HFF-Myc (cell line): Measurements from ENCODE around the gene LRRC47.
A peak's percentile ranks its signal among the peaks of the same experiment; 100 is the strongest.

Experiments
- DNase-seq: peaks from one replicate; pipeline ENCODE4 v3.0.0-alpha.2; 2011; ENCODE audit warnings: low read depth; ENCODE audit errors: extremely low read depth
- H3K4me3 ChIP-seq: replicated peaks from 2 replicates; pipeline ENCODE4 v1.5.1; 2011; ENCODE audit warnings: low read depth, mild to moderate bottlenecking, control low read depth, low read length
- TF ChIP-seq, protein P1 (sequence below): IDR thresholded peaks from 2 replicates; pipeline ENCODE4 v1.5.1; 2012; ENCODE audit warnings: mild to moderate bottlenecking, low read depth, low read length, control low read depth; ENCODE audit errors: missing control alignments

Gene LRRC47

DNA sequence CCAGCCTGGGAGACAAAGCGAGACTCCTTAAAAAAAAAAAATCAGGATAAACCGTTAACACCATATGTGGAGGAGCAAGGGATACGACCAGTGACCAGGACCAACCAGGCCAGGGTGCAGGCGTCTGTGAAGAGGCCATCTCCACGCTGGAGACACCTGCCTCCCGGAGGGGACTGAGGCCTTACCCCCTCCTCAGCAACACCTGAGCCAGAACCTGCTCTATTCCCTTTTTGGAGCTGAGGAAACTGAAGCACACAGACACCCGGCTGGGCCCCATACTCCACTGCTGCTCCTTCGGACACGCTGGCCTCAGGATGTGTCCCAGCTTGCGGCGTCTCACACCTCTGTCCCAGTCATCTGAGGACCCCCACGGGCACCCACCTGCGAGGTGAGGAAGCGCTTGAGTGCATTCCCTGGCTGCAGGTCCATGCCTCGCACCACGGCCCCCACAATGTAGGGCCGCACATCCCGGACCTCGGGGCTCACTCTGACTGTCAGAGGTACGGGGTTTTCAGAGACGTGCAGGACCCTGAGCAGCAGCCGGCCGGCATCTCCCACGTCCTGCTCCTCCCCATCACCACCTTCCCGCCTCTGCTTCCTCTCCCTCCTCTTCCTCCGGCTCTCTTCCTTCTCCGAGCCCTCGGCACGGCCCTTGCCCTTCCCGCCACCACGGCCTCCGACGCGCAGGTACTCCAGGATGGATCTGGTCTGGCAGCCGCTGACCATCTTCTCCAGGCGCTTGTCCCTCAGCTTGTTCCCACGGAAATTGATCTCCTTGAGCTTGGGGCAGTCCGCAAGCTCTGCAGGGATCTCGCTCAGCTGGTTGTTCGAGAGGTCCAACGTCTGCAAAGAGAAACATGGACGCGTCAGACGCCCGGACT, 9.6 kb downstream of the LRRC47 start:
- no peak for DNase-seq
- TF ChIP-seq, protein P1, sequence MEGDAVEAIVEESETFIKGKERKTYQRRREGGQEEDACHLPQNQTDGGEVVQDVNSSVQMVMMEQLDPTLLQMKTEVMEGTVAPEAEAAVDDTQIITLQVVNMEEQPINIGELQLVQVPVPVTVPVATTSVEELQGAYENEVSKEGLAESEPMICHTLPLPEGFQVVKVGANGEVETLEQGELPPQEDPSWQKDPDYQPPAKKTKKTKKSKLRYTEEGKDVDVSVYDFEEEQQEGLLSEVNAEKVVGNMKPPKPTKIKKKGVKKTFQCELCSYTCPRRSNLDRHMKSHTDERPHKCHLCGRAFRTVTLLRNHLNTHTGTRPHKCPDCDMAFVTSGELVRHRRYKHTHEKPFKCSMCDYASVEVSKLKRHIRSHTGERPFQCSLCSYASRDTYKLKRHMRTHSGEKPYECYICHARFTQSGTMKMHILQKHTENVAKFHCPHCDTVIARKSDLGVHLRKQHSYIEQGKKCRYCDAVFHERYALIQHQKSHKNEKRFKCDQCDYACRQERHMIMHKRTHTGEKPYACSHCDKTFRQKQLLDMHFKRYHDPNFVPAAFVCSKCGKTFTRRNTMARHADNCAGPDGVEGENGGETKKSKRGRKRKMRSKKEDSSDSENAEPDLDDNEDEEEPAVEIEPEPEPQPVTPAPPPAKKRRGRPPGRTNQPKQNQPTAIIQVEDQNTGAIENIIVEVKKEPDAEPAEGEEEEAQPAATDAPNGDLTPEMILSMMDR = no peak
- H3K4me3 ChIP-seq = no peak overlapping the region

DNA sequence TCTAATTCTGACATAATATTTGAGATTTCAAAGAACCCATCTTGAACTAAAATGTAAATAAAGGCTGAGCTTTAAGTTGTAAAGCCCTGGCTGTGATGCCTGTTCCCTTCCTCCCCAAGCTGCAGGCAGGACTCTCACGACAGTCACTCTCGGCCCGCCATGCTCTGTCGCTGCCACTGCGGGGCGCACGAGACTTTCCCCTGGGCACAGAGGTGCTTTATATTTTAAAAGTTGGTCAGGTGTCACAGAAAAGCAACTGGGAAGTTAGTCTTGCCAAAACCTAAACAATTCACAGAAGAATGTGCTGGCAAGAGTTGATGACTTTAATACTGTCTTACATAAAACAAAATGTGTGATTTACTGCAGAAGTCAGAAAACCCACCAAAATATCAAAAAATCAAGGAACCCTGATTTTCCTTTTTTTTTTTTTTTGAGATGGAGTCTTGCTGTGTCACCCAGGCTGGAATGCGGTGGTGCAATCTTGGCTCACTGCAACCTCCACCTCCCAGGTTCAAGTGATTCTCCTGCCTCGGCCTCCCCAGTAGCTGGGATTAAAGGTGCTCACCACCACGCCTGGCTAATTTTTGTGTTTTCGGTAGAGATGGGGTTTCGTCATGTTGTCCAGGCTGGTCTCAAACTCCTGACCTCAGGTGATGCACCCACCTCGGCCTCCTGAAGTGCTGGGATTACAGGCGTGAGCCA, 10.7 kb downstream of the LRRC47 start:
- TF ChIP-seq, protein P1 = peak; percentile 25
- H3K4me3 ChIP-seq = no peak overlapping the region
- DNase-seq = no peak

DNA sequence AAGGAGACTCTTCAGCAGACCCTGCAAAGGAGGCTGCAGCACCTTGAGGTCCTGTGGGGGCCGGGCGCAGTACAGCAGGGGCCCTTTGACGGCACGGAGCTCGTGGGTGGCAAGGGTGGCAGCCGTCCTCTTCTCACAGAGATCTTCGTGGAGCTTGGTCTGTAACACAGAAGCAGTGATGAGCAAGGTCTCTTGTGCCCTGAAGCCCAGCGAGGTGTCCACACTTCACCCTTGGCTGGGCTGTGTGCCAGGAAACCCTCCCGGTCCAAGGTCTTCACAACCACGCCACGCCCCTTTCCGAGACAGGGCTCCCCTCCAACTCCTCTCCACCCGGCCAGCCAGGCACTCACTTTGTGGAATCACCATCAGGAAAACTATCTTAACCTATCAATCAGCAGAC, 11.3 kb downstream of the LRRC47 start:
- no peak for DNase-seq
- no peak overlapping the region for H3K4me3 ChIP-seq
- TF ChIP-seq, protein P1 = no peak

DNA sequence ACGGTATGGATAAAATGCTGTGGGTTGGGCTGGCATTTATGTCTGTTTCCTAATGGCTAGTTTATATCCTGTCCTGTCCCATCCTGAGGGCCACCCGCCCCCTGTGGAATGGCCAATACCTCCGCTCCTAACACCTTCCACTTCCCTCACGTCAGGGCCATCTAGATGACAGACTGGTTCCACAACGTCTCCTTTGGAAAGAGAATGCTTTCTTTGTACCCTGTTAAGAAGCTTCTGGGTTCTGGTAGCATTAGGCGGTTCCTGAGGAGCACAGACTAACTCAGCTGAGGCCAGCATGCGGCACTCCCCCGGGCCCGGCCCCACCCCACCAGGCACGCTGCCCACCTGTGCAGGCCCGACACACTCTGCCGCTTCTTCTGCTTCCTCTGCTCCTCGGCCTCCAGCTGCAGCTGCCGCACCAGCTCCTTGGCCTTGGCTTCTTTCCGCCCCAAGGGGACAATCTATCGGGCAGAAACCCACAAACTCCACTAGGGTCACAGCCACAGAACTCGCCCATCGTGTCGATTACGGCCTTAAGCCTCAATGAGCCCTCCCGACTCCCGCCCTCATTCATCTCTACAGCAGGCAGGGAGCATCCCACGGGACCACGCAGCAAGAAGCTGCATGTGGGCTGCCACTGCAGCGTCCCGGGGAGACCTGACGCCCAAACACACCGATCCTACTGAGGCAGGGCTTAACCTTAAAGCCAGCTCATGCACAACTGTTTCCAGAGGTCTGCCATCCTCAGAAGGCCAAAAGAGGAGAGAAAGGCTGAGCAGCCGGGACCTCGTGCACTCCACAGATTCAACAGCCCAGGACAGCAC, 12.4 kb downstream of the LRRC47 start:
- no peak for DNase-seq
- TF ChIP-seq, protein P1 = no peak
- no peak overlapping the region for H3K4me3 ChIP-seq

DNA sequence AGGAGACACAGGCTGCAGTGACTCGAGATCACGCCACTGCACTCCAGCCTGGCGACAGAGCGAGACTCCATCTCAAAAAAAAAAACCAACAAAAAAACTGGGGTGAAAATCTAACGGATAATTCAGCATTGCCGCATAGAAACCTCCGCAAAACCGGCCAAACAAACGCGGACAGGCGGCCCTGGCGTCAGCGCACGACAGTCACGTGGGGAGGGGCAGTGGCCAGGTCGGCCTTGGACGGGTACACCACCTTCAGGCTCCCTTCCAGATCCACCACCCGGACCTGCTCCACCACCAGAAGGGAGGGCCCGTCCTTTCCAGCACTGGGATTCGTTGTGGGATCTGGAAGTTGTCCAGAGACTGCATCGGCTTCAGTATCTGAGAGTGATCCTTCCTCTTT, 15.4 kb downstream of the LRRC47 start:
- H3K4me3 ChIP-seq = no peak overlapping the region
- TF ChIP-seq, protein P1 = no peak
- DNase-seq = no peak

DNA sequence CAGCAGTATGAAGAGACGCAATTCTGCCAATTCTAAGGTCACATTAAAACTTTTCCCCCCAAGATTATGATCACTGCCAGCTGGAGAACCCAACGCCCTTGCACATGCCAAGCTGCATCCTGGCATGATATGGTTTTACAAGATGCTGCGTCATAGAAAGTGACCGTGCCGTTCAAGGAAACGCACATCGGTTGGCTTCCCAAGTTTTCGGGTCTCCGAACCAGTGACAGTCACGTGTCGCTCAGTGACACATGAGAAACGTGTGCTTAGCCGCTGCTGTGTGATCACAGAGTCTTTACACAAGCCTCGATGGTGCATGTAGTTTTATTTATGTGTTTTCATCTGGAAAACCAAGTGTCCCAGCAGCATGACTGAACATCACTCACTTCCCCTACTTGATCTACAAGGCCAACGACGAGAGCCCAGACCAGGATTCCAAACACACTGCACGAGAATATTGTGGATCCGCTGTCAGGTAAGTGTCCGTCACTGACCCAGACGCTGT, 16.3 kb downstream of the LRRC47 start:
- no peak for DNase-seq
- TF ChIP-seq, protein P1 = no peak
- no peak overlapping the region for H3K4me3 ChIP-seq
